ENCODE data around the gene SOHLH2. TPM values are rescaled to one million over a fixed set of nuclear protein-coding genes. Genes with fewer than 3 reads are reported as not detected.

Gene SOHLH2
- polyA plus RNA-seq, 1 of the 3 experiments (the other 2 are of a cell fraction) = 0.85 TPM

GRCh38 chr13:36244073-36244472 is 29.7 kb upstream of the SOHLH2 start (continued):
- no peak for TF ChIP-seq EP300 (IDR thresholded peaks at IDR 0.05; ENCODE audit: borderline replicate concordance in 1 of 2, low read depth in 1 of 2, low read length in 1 of 2)
- TF ChIP-seq ELF1 (IDR thresholded peaks at IDR 0.05) = no peak
- TF ChIP-seq RFX5 (IDR thresholded peaks at IDR 0.05; ENCODE audit: low read length) = no peak
- no peak for TF ChIP-seq NFIC (IDR thresholded peaks at IDR 0.05; ENCODE audit: borderline replicate concordance)
- TF ChIP-seq PBX3 (IDR thresholded peaks at IDR 0.05) = no peak
- TF ChIP-seq MAX (IDR thresholded peaks at IDR 0.05; ENCODE audit: low read depth) = no peak
- no peak for TF ChIP-seq JUND (IDR thresholded peaks at IDR 0.05)
- TF ChIP-seq, protein P1, sequence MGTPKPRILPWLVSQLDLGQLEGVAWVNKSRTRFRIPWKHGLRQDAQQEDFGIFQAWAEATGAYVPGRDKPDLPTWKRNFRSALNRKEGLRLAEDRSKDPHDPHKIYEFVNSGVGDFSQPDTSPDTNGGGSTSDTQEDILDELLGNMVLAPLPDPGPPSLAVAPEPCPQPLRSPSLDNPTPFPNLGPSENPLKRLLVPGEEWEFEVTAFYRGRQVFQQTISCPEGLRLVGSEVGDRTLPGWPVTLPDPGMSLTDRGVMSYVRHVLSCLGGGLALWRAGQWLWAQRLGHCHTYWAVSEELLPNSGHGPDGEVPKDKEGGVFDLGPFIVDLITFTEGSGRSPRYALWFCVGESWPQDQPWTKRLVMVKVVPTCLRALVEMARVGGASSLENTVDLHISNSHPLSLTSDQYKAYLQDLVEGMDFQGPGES (IDR thresholded peaks at IDR 0.05; ENCODE audit: low read depth, low read length) = no peak

DNA sequence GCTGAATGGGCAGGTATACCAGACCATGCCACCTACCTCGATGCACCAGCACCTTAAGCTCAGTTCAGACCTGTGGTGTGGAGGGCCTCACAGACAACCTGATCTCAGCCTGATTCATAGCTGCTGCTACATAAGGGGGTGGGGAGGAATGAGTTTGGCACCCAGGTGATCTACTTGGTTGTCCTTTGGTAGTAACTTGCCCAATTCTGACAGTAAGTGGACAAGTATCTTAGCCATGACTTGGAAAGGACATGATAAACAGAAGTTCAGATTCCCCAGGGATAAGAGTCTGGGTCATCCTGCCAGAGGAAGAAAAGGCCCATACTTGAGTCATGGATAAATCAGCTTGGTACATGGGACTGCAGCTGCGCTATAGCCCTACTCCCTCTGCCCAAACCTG is 28.4 kb upstream of the SOHLH2 start:
- Histone ChIP-seq H2AFZ (ENCODE audit: low read depth) (no peak overlapping the region), H3K79me2 (ENCODE audit: insufficient read depth) (no peaks in the 10 kb centered on the region), H3K4me1 (ENCODE audit: control insufficient read depth in 1 of 2, insufficient read depth in 2 of 2, low read depth in 1 of 2, low read length in 1 of 2) (no peaks in the 10 kb centered on the region), H3K27ac (ENCODE audit: low read depth in 2 of 2, low read length in 1 of 2) (no peak overlapping the region), H3K9ac (no peak overlapping the region), H3K9me3 (no peaks in the 10 kb centered on the region), H3K27me3 (ENCODE audit: insufficient read depth) (no peaks in the 10 kb centered on the region), H3K4me3 (ENCODE audit: low read depth in 2 of 2, low read length in 1 of 2) (no peak overlapping the region), H3K9me2 (no peaks in the 10 kb centered on the region), H4K20me1 (ENCODE audit: insufficient read depth) (no peaks in the 10 kb centered on the region), H3F3A (replicated peaks; ENCODE audit: insufficient read depth) (no peaks in the 10 kb centered on the region), H3K36me3 (replicated peaks in 1 of 2; ENCODE audit: control insufficient read depth in 1 of 2, insufficient read depth in 2 of 2, low read length in 1 of 2) (no peaks in the 10 kb centered on the region), H3K4me2 (no peak overlapping the region)
- no peak for DNase-seq
- TF ChIP-seq RAD21 (IDR thresholded peaks at IDR 0.05; ENCODE audit: low read length) = no peak
- no peak for TF ChIP-seq PBX3 (IDR thresholded peaks at IDR 0.05)
- no peak for TF ChIP-seq ELF1 (IDR thresholded peaks at IDR 0.05)
- TF ChIP-seq CHD2 (IDR thresholded peaks at IDR 0.05; ENCODE audit: low read length, partially characterized antibody) = no peak
- TF ChIP-seq, protein P2, sequence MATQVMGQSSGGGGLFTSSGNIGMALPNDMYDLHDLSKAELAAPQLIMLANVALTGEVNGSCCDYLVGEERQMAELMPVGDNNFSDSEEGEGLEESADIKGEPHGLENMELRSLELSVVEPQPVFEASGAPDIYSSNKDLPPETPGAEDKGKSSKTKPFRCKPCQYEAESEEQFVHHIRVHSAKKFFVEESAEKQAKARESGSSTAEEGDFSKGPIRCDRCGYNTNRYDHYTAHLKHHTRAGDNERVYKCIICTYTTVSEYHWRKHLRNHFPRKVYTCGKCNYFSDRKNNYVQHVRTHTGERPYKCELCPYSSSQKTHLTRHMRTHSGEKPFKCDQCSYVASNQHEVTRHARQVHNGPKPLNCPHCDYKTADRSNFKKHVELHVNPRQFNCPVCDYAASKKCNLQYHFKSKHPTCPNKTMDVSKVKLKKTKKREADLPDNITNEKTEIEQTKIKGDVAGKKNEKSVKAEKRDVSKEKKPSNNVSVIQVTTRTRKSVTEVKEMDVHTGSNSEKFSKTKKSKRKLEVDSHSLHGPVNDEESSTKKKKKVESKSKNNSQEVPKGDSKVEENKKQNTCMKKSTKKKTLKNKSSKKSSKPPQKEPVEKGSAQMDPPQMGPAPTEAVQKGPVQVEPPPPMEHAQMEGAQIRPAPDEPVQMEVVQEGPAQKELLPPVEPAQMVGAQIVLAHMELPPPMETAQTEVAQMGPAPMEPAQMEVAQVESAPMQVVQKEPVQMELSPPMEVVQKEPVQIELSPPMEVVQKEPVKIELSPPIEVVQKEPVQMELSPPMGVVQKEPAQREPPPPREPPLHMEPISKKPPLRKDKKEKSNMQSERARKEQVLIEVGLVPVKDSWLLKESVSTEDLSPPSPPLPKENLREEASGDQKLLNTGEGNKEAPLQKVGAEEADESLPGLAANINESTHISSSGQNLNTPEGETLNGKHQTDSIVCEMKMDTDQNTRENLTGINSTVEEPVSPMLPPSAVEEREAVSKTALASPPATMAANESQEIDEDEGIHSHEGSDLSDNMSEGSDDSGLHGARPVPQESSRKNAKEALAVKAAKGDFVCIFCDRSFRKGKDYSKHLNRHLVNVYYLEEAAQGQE (IDR thresholded peaks at IDR 0.05; ENCODE audit: low read depth, low read length) = no peak
- TF ChIP-seq USF2 (IDR thresholded peaks at IDR 0.05; ENCODE audit: borderline replicate concordance, low read depth, low read length) = no peak
- no peak for TF ChIP-seq JUND (IDR thresholded peaks at IDR 0.05)
- no peak for TF ChIP-seq RFX5 (IDR thresholded peaks at IDR 0.05; ENCODE audit: low read length)
- no peak for TF ChIP-seq FOSL2 (IDR thresholded peaks at IDR 0.05; ENCODE audit: borderline replicate concordance, low read depth)
- no peak for TF ChIP-seq FOXJ3 (CRISPR knock-in tag; IDR thresholded peaks at IDR 0.05)
- no peak for TF ChIP-seq YY1 (IDR thresholded peaks at IDR 0.05; ENCODE audit: low read depth)
- TF ChIP-seq POLR2AphosphoS5 (IDR thresholded peaks at IDR 0.05; ENCODE audit: low read depth, low read length) = no peak
- TF ChIP-seq, protein P1 (IDR thresholded peaks at IDR 0.05; ENCODE audit: low read depth, low read length) = no peak
- no peak for TF ChIP-seq CTCF (IDR thresholded peaks at IDR 0.05)
- 68% methylated on average over 2 of the region's 2 CpGs for WGBS (ENCODE audit: low lambda C conversion rate)
- ChIA-PET CTCF (no interaction called here), POLR2A (no interaction called here)

All from SK-N-SH (cell line).